ENCODE results near the gene NBEA.
A peak's percentile ranks its signal among the peaks of the same experiment; 100 is the strongest.
"Not testable (repeated sequence)": the region's sequence is repeated elsewhere in the genome, so short reads cannot be mapped to it uniquely, and the experiment has no call there.

Gene NBEA

DNA sequence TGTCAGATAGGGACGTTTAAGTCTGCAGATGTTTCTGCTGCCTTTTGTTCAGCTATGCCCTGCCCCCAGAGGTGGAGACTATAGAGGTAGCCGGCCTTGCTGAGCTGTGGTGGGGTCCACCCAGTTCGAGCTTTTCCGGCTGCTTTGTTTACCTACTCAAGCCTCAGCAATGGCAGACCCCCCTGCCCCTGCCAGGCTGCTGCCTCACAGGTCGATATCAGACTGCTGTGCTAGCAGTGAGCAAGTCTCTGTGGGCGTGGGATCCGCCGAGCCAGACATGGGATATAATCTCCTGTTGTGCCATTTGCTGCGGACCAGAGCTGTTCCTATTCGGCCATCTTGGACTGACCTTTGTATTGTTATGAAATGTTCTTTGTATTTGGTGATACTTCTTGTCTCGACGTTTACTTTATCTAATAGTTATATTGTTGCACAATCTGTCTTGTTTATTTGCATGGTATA, 46.3 kb downstream of the NBEA start:
- H3K36me3 ChIP-seq (replicated peaks): no peaks in the 10 kb centered on the region
- H3K27me3 ChIP-seq (replicated peaks): no peaks in the 10 kb centered on the region
- TF ChIP-seq, protein P1, sequence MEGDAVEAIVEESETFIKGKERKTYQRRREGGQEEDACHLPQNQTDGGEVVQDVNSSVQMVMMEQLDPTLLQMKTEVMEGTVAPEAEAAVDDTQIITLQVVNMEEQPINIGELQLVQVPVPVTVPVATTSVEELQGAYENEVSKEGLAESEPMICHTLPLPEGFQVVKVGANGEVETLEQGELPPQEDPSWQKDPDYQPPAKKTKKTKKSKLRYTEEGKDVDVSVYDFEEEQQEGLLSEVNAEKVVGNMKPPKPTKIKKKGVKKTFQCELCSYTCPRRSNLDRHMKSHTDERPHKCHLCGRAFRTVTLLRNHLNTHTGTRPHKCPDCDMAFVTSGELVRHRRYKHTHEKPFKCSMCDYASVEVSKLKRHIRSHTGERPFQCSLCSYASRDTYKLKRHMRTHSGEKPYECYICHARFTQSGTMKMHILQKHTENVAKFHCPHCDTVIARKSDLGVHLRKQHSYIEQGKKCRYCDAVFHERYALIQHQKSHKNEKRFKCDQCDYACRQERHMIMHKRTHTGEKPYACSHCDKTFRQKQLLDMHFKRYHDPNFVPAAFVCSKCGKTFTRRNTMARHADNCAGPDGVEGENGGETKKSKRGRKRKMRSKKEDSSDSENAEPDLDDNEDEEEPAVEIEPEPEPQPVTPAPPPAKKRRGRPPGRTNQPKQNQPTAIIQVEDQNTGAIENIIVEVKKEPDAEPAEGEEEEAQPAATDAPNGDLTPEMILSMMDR (IDR thresholded peaks at IDR 0.05; ENCODE audit: low read depth, low read length, missing control alignments): no peak
- in situ Hi-C loops (cut with HindIII; ENCODE audit: low pct_ligation_motif_present, low sequenced_read_pairs): no loop called here
- H3K4me3 ChIP-seq (ENCODE audit: low read depth, low read length): no peak overlapping the region
- no peak overlapping the region for H3K27ac ChIP-seq
- DNase-seq: no peak

DNA sequence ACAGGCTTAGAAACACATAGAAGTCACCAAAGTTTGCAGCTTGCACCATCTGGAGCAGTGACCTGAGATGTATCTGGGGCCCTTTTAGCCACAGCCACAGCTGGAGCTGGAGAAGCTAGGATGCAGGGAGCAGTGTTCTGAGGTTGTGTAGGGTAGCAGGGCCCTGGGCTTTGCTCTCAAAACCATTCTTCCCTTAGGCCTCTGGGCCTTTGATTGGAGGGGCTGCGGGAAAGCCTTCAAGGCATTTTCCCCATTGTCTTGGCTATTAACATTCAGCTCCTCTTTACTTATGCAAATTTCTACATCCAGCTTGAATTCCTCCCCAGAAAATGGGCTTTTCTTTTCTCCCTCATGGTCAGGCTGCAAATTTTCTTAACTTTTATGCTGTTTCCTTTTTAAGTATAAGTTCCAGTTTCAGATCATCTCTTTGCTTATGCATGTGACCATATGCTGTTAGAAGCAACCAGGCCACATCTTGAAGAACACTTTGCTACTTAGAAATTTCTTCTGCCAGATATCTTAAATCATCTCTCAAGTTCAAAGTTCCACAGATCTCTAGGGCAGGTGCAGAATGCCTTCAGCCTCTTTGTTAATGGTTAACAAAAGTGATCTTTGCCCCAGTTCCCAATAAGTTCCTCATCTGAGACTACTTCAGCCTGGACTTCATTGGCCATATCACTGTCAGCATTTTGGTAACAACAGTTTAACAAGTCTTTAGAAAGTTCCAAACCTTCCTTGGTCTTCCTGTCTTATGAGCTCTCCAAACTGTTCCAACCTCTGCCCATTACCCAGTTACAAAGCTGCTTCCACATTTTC, 48.5 kb downstream of the NBEA start:
- no peaks in the 10 kb centered on the region for H3K27me3 ChIP-seq (replicated peaks)

DNA sequence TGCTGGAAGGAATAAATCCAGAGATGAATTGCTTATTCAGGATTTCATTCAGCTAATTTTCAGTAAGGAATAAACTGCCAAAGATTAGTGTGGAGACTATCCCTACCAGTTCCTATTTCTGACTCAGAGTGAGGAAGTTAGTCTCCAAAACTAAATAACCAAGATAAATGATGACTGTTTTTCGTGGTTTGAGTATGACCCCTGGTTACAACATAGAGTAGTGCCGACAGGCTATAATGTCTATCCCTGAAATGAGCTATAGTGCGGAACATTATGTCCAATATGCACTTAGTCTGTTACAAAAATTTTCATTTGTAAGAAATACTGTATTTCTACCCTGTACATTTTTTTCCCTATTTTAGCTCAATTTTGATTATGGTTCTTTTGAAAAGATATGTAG, 51.4 kb downstream of the NBEA start:
- in situ Hi-C loops (cut with HindIII; ENCODE audit: low pct_ligation_motif_present, low sequenced_read_pairs): no loop called here
- DNase-seq: peak; percentile 15

More for the DNA sequence above, 48.5 kb downstream of the NBEA start:
- TF ChIP-seq, protein P1 (IDR thresholded peaks at IDR 0.05; ENCODE audit: low read depth, low read length, missing control alignments): no peak
- Histone ChIP-seq H3K36me3 (replicated peaks) (no peaks in the 10 kb centered on the region), H3K4me3 (ENCODE audit: low read depth, low read length) (no peak overlapping the region), H3K27ac (no peak overlapping the region)
- in situ Hi-C loops (cut with HindIII; ENCODE audit: low pct_ligation_motif_present, low sequenced_read_pairs): no loop called here
- no peak for DNase-seq

DNA sequence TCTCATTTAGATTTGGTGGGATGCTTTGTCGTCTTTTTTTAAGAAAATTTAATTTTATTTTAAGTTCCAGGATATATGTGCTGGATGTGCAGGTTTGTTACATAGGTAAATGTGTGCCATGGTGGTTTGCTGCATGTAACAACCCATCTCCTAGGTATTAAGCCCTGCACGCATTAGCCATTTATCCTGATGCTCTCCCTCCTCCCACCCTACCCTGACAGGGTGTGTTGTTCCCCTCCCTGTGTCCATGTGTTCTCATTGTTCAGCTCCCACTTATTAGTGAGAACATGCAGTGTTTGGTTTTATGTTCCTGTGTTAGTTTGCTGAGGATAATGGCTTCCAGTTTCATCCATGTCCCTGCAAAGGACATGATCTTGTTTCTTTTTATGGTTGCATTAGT, 61.7 kb downstream of the NBEA start:
- DNase-seq; H3K27me3 ChIP-seq (replicated peaks); H3K4me3 ChIP-seq (ENCODE audit: low read depth, low read length); in situ Hi-C loops (cut with HindIII; ENCODE audit: low pct_ligation_motif_present, low sequenced_read_pairs); H3K36me3 ChIP-seq (replicated peaks); H3K27ac ChIP-seq: not testable (repeated sequence)

More for the DNA sequence above, 51.4 kb downstream of the NBEA start:
- Histone ChIP-seq H3K36me3 (replicated peaks) (no peaks in the 10 kb centered on the region), H3K27me3 (replicated peaks) (no peaks in the 10 kb centered on the region), H3K27ac (no peak overlapping the region), H3K4me3 (ENCODE audit: low read depth, low read length) (no peak overlapping the region)
- TF ChIP-seq, protein P1 (IDR thresholded peaks at IDR 0.05; ENCODE audit: low read depth, low read length, missing control alignments): peak; percentile 2

DNA sequence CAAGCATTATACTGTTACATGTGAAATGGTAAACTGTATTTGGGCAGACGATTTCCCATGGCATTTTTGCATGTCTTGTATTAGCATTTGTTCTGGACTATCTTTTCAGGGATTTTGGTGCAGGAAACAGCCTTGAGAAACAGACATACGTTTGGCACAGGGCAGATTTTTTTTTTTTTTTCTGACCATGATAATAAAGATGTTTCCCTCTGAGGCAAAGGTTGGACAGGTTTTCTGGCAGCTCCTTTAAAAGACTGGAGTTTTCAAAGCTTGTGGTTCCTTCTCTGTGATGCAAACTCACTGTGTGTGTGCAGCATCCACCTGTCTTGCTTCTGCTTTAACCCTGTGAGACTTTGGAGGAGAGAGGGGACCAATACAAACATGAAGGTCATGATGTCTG, 63.0 kb downstream of the NBEA start:
- Histone ChIP-seq H3K27me3 (replicated peaks) (no peaks in the 10 kb centered on the region), H3K27ac (no peak overlapping the region), H3K4me3 (ENCODE audit: low read depth, low read length) (no peak overlapping the region), H3K36me3 (replicated peaks) (no peaks in the 10 kb centered on the region)
- TF ChIP-seq, protein P1 (IDR thresholded peaks at IDR 0.05; ENCODE audit: low read depth, low read length, missing control alignments): no peak
- DNase-seq: no peak
- in situ Hi-C loops (cut with HindIII; ENCODE audit: low pct_ligation_motif_present, low sequenced_read_pairs): no loop called here

DNA sequence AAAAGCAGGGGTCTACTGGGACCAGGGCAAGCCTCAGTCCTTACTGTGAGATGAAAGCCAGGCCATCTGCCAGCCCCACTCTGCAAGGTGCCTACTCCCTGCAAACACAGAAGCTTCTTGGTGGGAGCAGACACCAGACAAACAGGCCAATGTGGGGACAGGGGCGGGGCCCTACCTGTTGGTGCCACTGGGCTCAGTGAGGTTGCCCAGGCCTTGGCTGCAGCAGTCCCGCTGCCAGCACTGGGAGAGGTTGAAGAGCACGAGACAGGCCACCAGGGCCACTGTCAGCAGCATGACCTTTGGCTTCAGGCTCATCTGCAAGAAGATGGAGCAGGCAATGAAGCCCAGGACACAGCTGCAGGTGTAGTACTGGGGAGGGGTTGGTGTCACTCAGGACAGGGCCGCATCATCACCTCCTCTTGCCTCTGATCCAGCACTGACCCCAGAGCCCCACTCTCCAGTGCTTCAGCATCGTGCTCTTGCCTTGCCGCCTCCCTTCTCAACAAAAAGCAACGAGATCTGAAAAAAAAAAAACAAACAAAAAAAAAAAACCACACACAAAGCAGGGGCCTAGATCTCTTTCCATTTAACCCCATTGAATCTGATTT, 72.6 kb downstream of the NBEA start:
- no peak overlapping the region for H3K4me3 ChIP-seq (ENCODE audit: low read depth, low read length)
- H3K36me3 ChIP-seq (replicated peaks): no peaks in the 10 kb centered on the region
- DNase-seq: no peak
- H3K27ac ChIP-seq: no peak overlapping the region
- in situ Hi-C loops (cut with HindIII; ENCODE audit: low pct_ligation_motif_present, low sequenced_read_pairs): no loop called here
- no peaks in the 10 kb centered on the region for H3K27me3 ChIP-seq (replicated peaks)
- TF ChIP-seq, protein P1 (IDR thresholded peaks at IDR 0.05; ENCODE audit: low read depth, low read length, missing control alignments): no peak

All from brain microvascular endothelial cell (primary cell).